Effector CD4-positive, alpha-beta T cell (primary cell): ENCODE data around the gene C1orf116.

Source experiments
- DNase-seq: peaks from one replicate; pipeline ENCODE4 v3.0.0-alpha.2; 2020

The C1orf116 gene

GRCh38 chr1:206985162-206985749 lies 47.3 kb downstream of the C1orf116 start:
- no peak for DNase-seq

- peak; percentile 50 for DNase-seq
Measured at GRCh38 chr1:206982216-206982615, 50.3 kb downstream of the C1orf116 start.

- no peak for DNase-seq
Measured at GRCh38 chr1:206979379-206980043, 53.0 kb downstream of the C1orf116 start.

GRCh38 chr1:206978259-206978658 lies 54.3 kb downstream of the C1orf116 start:
- DNase-seq = no peak

GRCh38 chr1:206975306-206975705 lies 57.2 kb downstream of the C1orf116 start:
- DNase-seq = no peak

- no peak for DNase-seq
Measured at GRCh38 chr1:206974140-206974539, 58.4 kb downstream of the C1orf116 start.

GRCh38 chr1:206972728-206973127 lies 59.8 kb downstream of the C1orf116 start:
- no peak for DNase-seq

- no peak for DNase-seq
Measured at GRCh38 chr1:206971029-206971655, 61.4 kb downstream of the C1orf116 start.

GRCh38 chr1:206970446-206970845 lies 62.1 kb downstream of the C1orf116 start, which contains the start of gene FCAMR:
Gene FCAMR, minus strand, starts transcription at chr1:206970460. Its CDS starts 335 bp downstream, at chr1:206970125.
- DNase-seq = no peak

GRCh38 chr1:206969090-206969489 lies 63.5 kb downstream of the C1orf116 start:
- no peak for DNase-seq
